OCI-LY1 (cell line): ENCODE results near the gene C8G.

Experiments used
- H2AFZ ChIP-seq: fragments of 200-600 bp; sonication (generic), shearing (Covaris generic); 2 replicates; pipeline ENCODE4 v1.6.0; 2014; ENCODE audit warnings: antibody characterized with exemption, mild to moderate bottlenecking, low read length
- H3F3A ChIP-seq: fragments of 200-600 bp; sonication (generic), shearing (Covaris generic); 2 replicates; pipeline ENCODE4 v1.6.0; 2014; ENCODE audit warnings: mild to moderate bottlenecking, antibody characterized with exemption, low read length, moderate library complexity; ENCODE audit not compliant: insufficient read depth
- H3K27ac ChIP-seq: fragments of 200-600 bp; sonication (generic); 2 replicates; pipeline ENCODE4 v1.5.1; 2014; ENCODE audit warnings: low read length, mixed run types, mild to moderate bottlenecking, low read depth; ENCODE audit not compliant: poor library complexity, severe bottlenecking
- H3K27me3 ChIP-seq: fragments of 200-600 bp; sonication (generic); 2 replicates; pipeline ENCODE4 v1.6.0; 2014; ENCODE audit warnings: antibody characterized with exemption, mild to moderate bottlenecking, low read length, moderate library complexity; ENCODE audit not compliant: insufficient read depth
- H3K36me3 ChIP-seq: fragments of 200-600 bp; sonication (generic); 2 replicates; pipeline ENCODE4 v1.6.1; 2014; ENCODE audit warnings: mild to moderate bottlenecking, antibody characterized with exemption, low read length, moderate library complexity, mixed read lengths; ENCODE audit not compliant: insufficient read depth
- H3K4me1 ChIP-seq: fragments of 200-600 bp; sonication (generic); 2 replicates; pipeline ENCODE4 v1.5.1; 2014; ENCODE audit warnings: mild to moderate bottlenecking, low read length, moderate library complexity; ENCODE audit not compliant: insufficient read depth, severe bottlenecking
- H3K4me2 ChIP-seq: fragments of 200-600 bp; sonication (generic), shearing (Covaris generic); 2 replicates; pipeline ENCODE4 v1.6.1; 2014; ENCODE audit warnings: low read length
- H3K4me3 ChIP-seq: fragments of 200-600 bp; sonication (generic); 2 replicates; pipeline ENCODE4 v1.5.1; 2014; ENCODE audit warnings: low read length, low read depth, mild to moderate bottlenecking, mixed read lengths; ENCODE audit not compliant: poor library complexity, severe bottlenecking
- H3K79me2 ChIP-seq: fragments of 200-600 bp; shearing (Covaris generic); 2 replicates; pipeline ENCODE4 v1.6.1; 2016; ENCODE audit warnings: mixed run types, low read length, mixed read lengths; ENCODE audit not compliant: insufficient read depth
- H3K9ac ChIP-seq: fragments of 200-600 bp; sonication (generic), shearing (Covaris generic); 2 replicates; pipeline ENCODE4 v1.6.1; 2014; ENCODE audit warnings: mild to moderate bottlenecking, low read length, mixed read lengths
- H3K9me2 ChIP-seq: fragments of 200-600 bp; sonication (generic), shearing (Covaris generic); 2 replicates; pipeline ENCODE4 v1.6.1; 2014; ENCODE audit warnings: low read depth, mild to moderate bottlenecking, low read length, mixed read lengths
- H3K9me3 ChIP-seq: fragments of 200-600 bp; shearing (Covaris generic); 2 replicates; pipeline ENCODE4 v1.6.1; 2014; ENCODE audit warnings: low read length, mixed read lengths
- H4K20me1 ChIP-seq: fragments of 200-600 bp; sonication (generic), shearing (Covaris generic); 2 replicates; pipeline ENCODE4 v1.6.0; 2016; ENCODE audit warnings: mild to moderate bottlenecking, low read length; ENCODE audit not compliant: insufficient read depth
- EZH2 ChIP-seq: fragments of 200-600 bp; sonication (generic), shearing (Covaris generic); IDR thresholded peaks from 2 replicates; pipeline ENCODE4 v1.8.0; 2017; ENCODE audit warnings: borderline replicate concordance, mixed run types, mild to moderate bottlenecking, antibody characterized with exemption, low read length, moderate library complexity, mixed read lengths
- TF ChIP-seq, protein P1 (sequence below): fragments of 200-600 bp; sonication (generic), shearing (Covaris generic); IDR thresholded peaks from 2 replicates; pipeline ENCODE4 v1.5.1; 2017; ENCODE audit warnings: mild to moderate bottlenecking, antibody characterized with exemption, low read length, moderate library complexity, mixed read lengths

The C8G gene

DNA sequence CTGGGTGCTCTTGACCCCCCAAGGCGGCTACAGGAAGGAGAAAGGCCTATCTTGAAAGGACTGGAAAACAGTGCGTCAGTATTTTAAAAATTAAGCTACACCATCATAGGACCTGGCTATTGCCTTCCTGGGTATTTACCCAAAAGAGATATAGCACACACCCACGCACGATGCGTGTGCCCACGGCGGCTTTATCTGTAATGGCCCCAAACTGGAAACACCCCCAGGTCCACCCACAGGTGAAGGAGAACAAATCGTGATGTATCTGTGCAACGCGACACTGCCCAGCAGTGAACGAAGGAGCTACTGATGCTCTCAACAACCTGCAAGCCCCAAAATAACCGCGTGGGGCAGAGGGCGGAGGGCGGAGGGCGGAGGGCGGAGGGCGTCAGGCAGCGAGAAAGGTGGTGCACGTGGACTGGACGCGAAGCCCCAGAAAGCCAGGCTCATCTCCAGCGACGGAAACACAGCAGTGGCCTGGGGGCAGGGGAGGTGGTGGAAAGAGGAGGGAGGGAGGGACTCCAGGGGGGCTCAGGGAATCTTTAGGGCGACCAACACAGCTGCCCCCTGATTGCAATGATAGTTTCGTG, 19.9 kb downstream of the C8G start:
- Histone ChIP-seq H3K4me3 (no peak overlapping the region), H3F3A (no peaks in the 10 kb centered on the region), H3K9ac (no peak overlapping the region), H3K9me3 (no peaks in the 10 kb centered on the region), H3K36me3 (no peaks in the 10 kb centered on the region), H4K20me1 (no peaks in the 10 kb centered on the region), H3K4me1 (peaks cover 5% of the 10 kb centered on the region), H2AFZ (no peak overlapping the region), H3K27ac (no peak overlapping the region), H3K9me2 (no peaks in the 10 kb centered on the region), H3K4me2 (no peak overlapping the region), H3K79me2 (no peaks in the 10 kb centered on the region), H3K27me3 (peaks cover 14% of the 10 kb centered on the region; the same call in 1 of the 2 replicates)
- TF ChIP-seq, protein P1, sequence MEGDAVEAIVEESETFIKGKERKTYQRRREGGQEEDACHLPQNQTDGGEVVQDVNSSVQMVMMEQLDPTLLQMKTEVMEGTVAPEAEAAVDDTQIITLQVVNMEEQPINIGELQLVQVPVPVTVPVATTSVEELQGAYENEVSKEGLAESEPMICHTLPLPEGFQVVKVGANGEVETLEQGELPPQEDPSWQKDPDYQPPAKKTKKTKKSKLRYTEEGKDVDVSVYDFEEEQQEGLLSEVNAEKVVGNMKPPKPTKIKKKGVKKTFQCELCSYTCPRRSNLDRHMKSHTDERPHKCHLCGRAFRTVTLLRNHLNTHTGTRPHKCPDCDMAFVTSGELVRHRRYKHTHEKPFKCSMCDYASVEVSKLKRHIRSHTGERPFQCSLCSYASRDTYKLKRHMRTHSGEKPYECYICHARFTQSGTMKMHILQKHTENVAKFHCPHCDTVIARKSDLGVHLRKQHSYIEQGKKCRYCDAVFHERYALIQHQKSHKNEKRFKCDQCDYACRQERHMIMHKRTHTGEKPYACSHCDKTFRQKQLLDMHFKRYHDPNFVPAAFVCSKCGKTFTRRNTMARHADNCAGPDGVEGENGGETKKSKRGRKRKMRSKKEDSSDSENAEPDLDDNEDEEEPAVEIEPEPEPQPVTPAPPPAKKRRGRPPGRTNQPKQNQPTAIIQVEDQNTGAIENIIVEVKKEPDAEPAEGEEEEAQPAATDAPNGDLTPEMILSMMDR, result no peak
- no peak for TF ChIP-seq EZH2

DNA sequence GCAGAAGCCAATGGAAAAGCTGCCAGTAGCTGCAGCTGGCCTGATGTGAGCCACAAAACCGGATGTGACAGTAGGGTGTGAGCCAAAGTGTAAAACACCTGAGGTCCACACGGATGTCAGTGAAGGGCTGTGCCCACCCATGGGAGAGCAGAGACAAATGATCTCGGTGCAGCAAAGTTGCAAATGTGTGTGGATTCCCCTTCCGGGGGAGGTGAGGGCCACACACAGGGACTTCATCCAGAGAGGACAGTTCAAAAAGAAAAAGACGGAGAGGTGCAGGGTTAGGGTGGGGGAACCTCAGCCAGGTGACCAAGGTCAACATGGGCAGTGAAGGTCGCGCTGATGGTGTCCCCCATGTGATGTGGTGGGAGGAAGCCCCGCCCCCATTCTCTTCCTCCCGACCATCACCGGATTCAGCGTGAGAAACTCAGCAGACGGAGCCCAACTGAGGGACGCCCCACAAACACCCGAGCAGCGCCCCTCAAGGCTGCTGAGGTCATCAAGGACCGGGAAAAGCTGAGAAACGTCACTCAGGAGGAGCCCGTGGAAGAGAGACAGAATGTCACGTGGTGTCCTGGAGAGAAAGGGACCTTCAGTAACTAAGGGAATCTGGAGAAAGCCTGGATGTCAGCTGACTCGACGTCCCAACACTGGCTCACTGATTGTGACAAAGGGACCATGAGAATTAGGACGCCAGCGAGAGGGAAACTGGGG, 20.9 kb downstream of the C8G start:
- H3K27me3 ChIP-seq, result peaks cover 13% of the 10 kb centered on the region; the same call in 1 of the 2 replicates
- no peak for TF ChIP-seq EZH2
- TF ChIP-seq, protein P1, result no peak
- H3K9me2 ChIP-seq, result no peaks in the 10 kb centered on the region
- no peak overlapping the region for H3K4me3 ChIP-seq
- H3K4me1 ChIP-seq, result peaks cover 5% of the 10 kb centered on the region
- H3K27ac ChIP-seq, result no peak overlapping the region
- H2AFZ ChIP-seq, result no peak overlapping the region
- no peaks in the 10 kb centered on the region for H3K79me2 ChIP-seq
- H3F3A ChIP-seq, result no peaks in the 10 kb centered on the region
- no peaks in the 10 kb centered on the region for H3K36me3 ChIP-seq
- no peak overlapping the region for H3K4me2 ChIP-seq
- no peak overlapping the region for H3K9ac ChIP-seq
- no peaks in the 10 kb centered on the region for H3K9me3 ChIP-seq
- no peaks in the 10 kb centered on the region for H4K20me1 ChIP-seq

DNA sequence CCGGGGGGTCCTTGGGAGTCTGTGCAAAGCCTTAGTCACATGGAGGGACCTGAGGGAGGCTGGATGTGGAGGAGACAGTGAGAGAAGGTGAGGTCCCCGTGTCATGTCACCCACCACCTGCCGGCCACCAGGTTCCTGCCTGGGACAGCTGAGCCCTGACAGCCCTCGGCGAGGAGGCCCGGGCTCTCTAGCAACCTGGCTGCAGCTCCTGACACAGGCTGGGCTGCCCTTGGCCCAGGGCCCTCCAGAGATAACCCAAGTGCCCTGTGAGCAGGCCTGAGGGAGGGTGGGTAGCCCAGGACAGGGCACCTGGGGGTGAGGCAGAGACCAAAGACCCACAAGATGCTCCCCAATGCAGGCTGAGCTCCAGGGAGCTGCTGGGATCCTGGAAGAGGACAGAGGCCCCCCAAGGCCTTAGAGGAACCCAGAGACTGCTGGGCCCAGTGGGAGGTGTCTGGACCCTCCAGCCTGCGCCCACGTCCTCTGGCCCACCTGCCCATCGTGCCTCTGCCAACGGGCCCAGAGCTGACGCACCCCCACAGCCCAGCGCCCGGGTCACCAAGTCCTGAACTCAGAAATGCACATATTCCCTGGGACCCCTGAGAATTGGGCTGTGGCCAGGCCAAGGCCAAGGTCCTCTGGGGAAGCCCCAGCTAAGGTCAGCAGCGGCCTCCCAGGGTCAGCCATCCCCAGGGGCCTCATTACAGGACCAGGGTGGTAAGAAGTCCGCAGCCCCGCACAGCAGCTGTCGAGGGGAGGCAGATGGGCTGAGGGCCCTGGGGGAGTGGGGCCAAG, 23.5 kb downstream of the C8G start:
- Histone ChIP-seq H3K27ac (no peak overlapping the region), H3F3A (no peaks in the 10 kb centered on the region), H3K27me3 (peaks cover 7% of the 10 kb centered on the region; the same call in 1 of the 2 replicates), H2AFZ (no peak overlapping the region), H3K9ac (no peak overlapping the region), H3K4me1 (peaks cover 5% of the 10 kb centered on the region), H3K9me3 (no peaks in the 10 kb centered on the region), H3K4me2 (no peak overlapping the region), H4K20me1 (no peaks in the 10 kb centered on the region), H3K36me3 (no peaks in the 10 kb centered on the region), H3K4me3 (no peak overlapping the region), H3K79me2 (no peaks in the 10 kb centered on the region), H3K9me2 (no peaks in the 10 kb centered on the region)
- TF ChIP-seq, protein P1, result no peak
- TF ChIP-seq EZH2, result no peak
